ENCODE measurements around the gene NDRG4.

NDRG4 gene

GRCh38 chr16:58510097-58510775, 10.3 kb downstream of the NDRG4 start:
- DNase-seq (ENCODE audit: low read depth): no peak

- DNase-seq (ENCODE audit: low read depth): no peak
Observed at GRCh38 chr16:58510776-58511628, 11.1 kb downstream of the NDRG4 start.

- peak; percentile 56 for DNase-seq (ENCODE audit: low read depth)
Observed at GRCh38 chr16:58511933-58512815, 12.2 kb downstream of the NDRG4 start.

- DNase-seq (ENCODE audit: low read depth): peak; percentile 12
Observed at GRCh38 chr16:58513874-58514273, 13.9 kb downstream of the NDRG4 start.

GRCh38 chr16:58515125-58515870, 15.4 kb downstream of the NDRG4 start, which contains the start of gene SETD6:
TSS of gene SETD6 (plus strand) at chr16:58515517. CDS start at chr16:58515538, 21 bp downstream.
- peak; percentile 94 for DNase-seq (ENCODE audit: low read depth)

- DNase-seq (ENCODE audit: low read depth): peak; percentile 8
Observed at GRCh38 chr16:58515871-58516767, 16.2 kb downstream of the NDRG4 start.

- DNase-seq (ENCODE audit: low read depth): no peak
Observed at GRCh38 chr16:58516768-58517107, 16.8 kb downstream of the NDRG4 start.

- no peak for DNase-seq (ENCODE audit: low read depth)
Observed at GRCh38 chr16:58518083-58518979, 18.4 kb downstream of the NDRG4 start.

- DNase-seq (ENCODE audit: low read depth): no peak
Observed at GRCh38 chr16:58518980-58519368, 19.0 kb downstream of the NDRG4 start.

GRCh38 chr16:58519707-58520106, 19.8 kb downstream of the NDRG4 start:
- no peak for DNase-seq (ENCODE audit: low read depth)

- no peak for DNase-seq (ENCODE audit: low read depth)
Observed at GRCh38 chr16:58530179-58530578, 30.2 kb downstream of the NDRG4 start.

- no peak for DNase-seq (ENCODE audit: low read depth)
Observed at GRCh38 chr16:58532414-58532813, 32.5 kb downstream of the NDRG4 start.

GRCh38 chr16:58533751-58534470, 34.0 kb downstream of the NDRG4 start:
- peak; percentile 47 for DNase-seq (ENCODE audit: low read depth)

GRCh38 chr16:58535100-58535499, 35.2 kb downstream of the NDRG4 start:
- DNase-seq (ENCODE audit: low read depth): no peak

- DNase-seq (ENCODE audit: low read depth): no peak
Observed at GRCh38 chr16:58536278-58536677, 36.3 kb downstream of the NDRG4 start.

- DNase-seq (ENCODE audit: low read depth): no peak
Observed at GRCh38 chr16:58537124-58537906, 37.4 kb downstream of the NDRG4 start.

- DNase-seq (ENCODE audit: low read depth): no peak
Observed at GRCh38 chr16:58541711-58542110, 41.8 kb downstream of the NDRG4 start.

- no peak for DNase-seq (ENCODE audit: low read depth)
Observed at GRCh38 chr16:58542291-58542690, 42.3 kb downstream of the NDRG4 start.
